Astrocyte of the cerebellum (primary cell): ENCODE measurements around the gene EEF1AKMT2.

Source experiments
- DNase-seq: peaks from one replicate; pipeline ENCODE4 v3.0.0-alpha.2; 2011; ENCODE audit warnings: low read depth
- H3K4me3 ChIP-seq: 2 replicates; pipeline ENCODE4 v1.5.1; 2011; ENCODE audit warnings: mild to moderate bottlenecking, low read depth, low read length, moderate library complexity
- CTCF ChIP-seq: IDR thresholded peaks from 2 replicates; pipeline ENCODE4 v1.5.1; 2012; ENCODE audit warnings: low read length, low read depth, moderate library complexity, mild to moderate bottlenecking; ENCODE audit errors: missing control alignments
- in situ Hi-C: cut with HindIII; loops from 2 replicates; pipeline ENCODE4 v1.10.0; 2017; ENCODE audit warnings: low sequenced_read_pairs

The EEF1AKMT2 gene

DNA sequence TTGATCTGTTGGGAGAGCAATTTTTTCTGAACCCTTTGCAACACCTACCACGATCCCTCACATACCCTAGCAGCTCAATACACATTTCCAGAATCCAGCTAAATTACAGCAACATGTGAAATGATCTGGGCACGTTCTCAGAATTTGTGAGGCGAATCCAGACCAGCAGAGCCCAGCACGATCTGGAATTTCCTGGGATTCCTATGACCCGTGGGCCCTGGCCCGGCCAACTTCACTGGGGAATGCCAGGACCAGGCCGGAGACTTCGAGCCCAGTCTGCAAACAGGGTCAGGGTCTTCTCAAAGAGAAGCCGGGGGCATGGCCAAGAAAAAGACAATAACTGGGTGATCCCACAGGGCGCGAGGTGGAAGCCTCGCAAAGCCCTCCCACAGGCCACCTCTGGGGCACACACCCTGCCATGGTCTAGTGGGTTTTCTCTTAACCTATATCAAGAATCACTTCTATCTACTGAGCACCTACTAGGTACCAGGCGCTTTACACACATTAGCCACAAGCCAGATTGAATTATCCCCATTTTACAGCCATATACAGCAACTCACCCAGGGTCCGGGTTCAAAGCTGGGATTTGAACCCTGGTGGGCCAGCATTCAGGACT, 81.3 kb downstream of the EEF1AKMT2 start:
- in situ Hi-C loops, result no loop called here
- no peak overlapping the region for H3K4me3 ChIP-seq
- no peak for DNase-seq
- no peak for TF ChIP-seq CTCF

DNA sequence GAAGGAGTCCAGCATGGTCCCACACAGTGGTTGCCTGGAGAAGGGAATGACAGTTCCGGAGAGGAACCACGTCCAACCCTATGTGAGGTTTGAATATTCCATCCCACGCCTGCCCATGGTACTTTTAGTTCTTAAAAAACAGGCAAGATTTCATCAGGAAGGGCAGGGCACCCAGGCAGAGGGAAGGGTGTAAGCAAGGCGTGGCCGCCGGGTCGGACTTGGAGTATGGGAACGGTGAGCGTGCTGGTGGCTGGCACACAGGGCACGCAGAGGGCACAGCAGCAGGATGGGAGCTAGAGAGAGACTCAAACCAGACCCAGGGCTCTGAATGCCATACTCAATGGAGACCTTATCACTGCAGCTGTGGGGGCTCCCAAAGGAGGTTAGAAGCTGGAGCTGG, 81.8 kb downstream of the EEF1AKMT2 start:
- in situ Hi-C loops, result no loop called here
- H3K4me3 ChIP-seq, result no peak overlapping the region
- no peak for TF ChIP-seq CTCF
- no peak for DNase-seq

- in situ Hi-C loops, result no loop called here
- DNase-seq, result no peak
- no peak for TF ChIP-seq CTCF
- no peak overlapping the region for H3K4me3 ChIP-seq
Measured at GRCh38 chr10:124708922-124709520, 82.7 kb downstream of the EEF1AKMT2 start.

DNA sequence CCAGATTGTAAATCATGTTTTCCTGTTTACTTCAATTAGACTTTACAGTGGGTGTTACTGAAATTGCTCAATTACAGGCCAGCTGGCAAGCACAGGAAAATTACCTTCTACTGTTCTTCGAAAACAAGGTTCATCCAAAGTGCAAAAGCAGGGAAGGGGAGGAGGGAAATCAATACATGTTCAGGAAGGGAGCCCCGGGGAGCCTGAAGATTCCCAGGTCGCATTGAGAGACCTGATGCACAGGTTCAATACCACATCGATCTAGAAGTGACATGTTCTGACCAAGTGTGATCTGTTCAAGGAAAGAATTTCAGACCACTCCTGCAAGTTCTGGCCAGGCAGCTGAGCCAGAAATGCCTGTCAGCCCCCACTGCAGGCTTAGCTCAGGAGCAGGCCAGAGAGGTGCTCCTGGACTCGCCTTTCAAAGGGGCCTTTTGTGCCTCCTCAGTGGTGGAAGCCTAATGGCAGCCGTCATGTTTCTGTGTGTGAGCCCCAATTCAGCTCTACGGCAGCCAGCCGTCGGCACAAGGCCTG, 83.4 kb downstream of the EEF1AKMT2 start:
- no peak for TF ChIP-seq CTCF
- no peak overlapping the region for H3K4me3 ChIP-seq
- in situ Hi-C loops, result no loop called here
- no peak for DNase-seq
